Measurements from ENCODE around the gene EGF.
"Not testable (repeated sequence)": the region's sequence is repeated elsewhere in the genome, so short reads cannot be mapped to it uniquely, and the experiment has no call there.

EGF gene

GRCh38 chr4:110025718-110026117 is 113.0 kb downstream of the EGF start:
- DNase-seq (ENCODE audit: low read depth in 1 of 2, low spot score in 1 of 2): no peak

- DNase-seq (ENCODE audit: low read depth in 1 of 2, low spot score in 1 of 2): no peak
Observed at GRCh38 chr4:110032603-110033002, 119.9 kb downstream of the EGF start.

DNA sequence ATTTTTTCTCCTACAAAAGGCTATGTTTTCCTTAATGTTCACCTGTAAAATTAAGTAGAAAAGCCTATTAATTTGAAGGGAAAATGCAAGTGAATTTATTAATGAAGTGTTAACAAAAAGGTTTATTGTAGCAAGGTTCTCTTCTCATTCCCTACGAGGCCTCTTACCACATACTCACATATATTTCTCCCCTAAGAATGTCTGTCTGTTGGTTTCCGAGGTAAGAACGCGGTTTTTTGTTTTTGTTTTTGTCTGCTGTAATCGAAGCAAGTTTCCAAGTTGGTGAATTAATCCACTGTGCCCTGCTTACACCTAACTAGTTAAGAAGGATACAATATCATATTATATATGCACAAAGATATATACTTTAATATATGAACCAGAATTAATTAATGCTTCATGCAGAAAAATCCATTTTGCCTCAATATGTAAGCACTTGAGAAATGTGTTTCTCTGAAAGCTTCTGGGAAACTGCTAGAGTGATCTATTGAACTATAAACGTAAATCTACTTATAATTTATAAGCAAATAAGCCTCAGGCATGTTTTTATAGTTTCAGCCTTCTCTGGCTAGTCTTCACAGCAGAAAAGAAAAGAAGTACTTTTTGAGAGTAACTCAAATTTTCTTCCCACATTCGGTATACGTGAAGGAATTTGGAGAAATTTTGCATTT is 120.8 kb downstream of the EGF start:
- DNase-seq (ENCODE audit: low read depth in 1 of 2, low spot score in 1 of 2): no peak

- DNase-seq (ENCODE audit: low read depth in 1 of 2, low spot score in 1 of 2): no peak
Observed at GRCh38 chr4:110034026-110034393, 121.3 kb downstream of the EGF start.

- not testable (repeated sequence) for DNase-seq (ENCODE audit: low read depth in 1 of 2, low spot score in 1 of 2)
Observed at GRCh38 chr4:110039164-110039563, 126.5 kb downstream of the EGF start.

DNA sequence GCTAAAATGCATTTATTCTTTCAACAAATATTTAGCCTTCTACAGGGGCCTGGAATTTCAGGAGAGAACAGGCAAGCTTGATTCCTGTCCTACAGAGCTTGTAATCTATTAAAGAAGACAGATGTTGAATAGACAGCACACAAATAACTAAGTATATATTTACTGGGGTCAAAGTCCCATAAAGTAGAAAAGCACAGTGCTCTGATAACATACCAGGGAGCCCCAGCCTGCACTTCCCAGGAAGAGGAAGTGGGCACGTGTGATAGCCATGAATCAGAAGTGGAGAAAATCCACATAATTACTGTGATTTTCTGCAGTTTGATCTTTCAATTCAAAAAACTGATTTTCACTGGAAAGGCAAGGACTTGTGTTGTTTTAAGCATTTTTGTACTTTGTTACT is 129.1 kb downstream of the EGF start:
- DNase-seq (ENCODE audit: low read depth in 1 of 2, low spot score in 1 of 2): no peak

- DNase-seq (ENCODE audit: low read depth in 1 of 2, low spot score in 1 of 2): no peak
Observed at GRCh38 chr4:110042545-110043517, 130.1 kb downstream of the EGF start.

GRCh38 chr4:110046588-110047049 is 133.9 kb downstream of the EGF start:
- DNase-seq (ENCODE audit: low read depth in 1 of 2, low spot score in 1 of 2): no peak

GRCh38 chr4:110049951-110050925 is 137.6 kb downstream of the EGF start:
- DNase-seq (ENCODE audit: low read depth in 1 of 2, low spot score in 1 of 2): peak; percentile 12 to 15

DNA sequence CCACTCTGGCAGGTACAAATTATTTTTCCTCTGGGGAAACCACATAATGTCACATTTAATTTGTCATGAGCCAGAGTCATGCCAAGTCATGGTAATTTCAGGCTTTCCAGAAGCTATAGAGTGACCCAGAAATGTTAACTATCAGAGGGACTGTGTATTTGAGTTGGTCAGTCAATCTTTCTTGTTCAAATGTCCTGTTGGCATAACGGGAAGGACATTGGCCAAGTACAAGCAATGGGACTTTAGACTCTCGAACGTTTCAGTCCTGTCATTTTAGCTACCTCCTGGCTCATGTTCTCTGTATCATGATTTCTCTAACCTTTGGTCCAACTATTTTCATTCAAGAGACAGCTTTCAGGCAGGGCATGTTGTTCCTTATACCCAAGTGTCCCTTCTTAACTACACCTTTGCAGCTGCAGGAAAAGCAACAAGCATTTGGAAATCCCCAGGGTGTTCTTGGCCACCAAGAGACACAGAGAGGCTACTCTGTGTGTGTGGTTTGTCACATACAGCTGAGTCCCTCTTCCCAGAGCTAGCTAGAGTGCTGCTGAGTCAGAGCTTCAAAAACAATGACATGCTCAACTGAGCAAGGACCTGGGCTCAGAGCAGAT is 142.6 kb downstream of the EGF start:
- no peak for DNase-seq (ENCODE audit: low read depth in 1 of 2, low spot score in 1 of 2)

- DNase-seq (ENCODE audit: low read depth in 1 of 2, low spot score in 1 of 2): no peak
Observed at GRCh38 chr4:110058677-110059076, 146.0 kb downstream of the EGF start.

DNA sequence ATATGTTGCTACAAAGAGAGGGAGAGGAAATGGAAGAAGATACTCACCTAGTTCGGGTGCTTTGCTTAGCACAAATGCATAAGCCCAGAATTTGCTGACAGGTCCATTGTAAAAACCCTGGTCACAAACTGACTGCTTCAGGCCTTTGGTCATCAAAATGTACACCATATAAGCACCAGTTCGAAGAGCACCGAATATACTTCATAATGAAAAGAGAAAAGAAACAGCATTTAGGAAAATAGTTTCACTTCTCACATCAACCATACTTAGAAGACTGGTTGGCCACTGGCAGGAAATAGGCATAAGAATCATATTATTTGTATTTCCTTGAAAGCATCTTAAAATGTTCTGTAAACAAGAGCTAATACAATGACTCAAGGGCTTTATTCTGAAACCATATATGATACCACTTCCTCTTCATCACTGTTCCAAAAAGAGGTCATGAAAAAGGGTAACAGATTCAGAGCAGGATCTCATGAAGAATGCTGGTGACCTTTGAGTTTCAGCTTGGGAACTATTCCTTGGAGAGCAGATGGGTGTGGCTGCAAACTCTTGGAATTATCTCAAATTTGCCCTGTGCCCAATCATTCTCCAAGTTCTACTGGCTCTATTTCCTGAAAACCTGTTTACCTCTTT is 147.0 kb downstream of the EGF start:
- no peak for DNase-seq (ENCODE audit: low read depth in 1 of 2, low spot score in 1 of 2)

DNA sequence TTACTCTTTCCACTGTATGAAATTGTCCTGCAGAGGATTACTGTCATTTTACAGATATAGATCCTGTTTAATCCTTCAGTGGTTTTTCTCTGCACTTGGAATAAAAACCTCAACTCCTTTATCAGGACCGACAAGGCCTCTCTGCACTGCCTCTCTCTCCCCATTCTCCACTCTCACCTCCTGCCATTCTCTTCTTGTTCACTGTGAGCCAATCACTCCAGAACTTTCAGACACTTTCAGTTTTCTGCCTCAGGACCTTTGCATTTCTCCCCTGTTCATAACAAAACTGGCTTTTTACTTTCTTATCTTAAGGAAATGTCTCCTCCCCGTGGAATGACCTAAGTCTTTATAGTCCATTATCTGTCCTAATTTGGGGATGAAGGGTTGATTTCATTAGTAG is 148.4 kb downstream of the EGF start:
- no peak for DNase-seq (ENCODE audit: low read depth in 1 of 2, low spot score in 1 of 2)

Measured in stimulated activated CD4-positive, alpha-beta T cell treated with anti-CD3 and anti-CD28 coated beads, Interleukin-15, amount 100 ng/mL, for 1 hour (primary cell).